SK-N-SH treated with all-trans-retinoic acid at 6 μM for 48 hours (cell line): Measurements from ENCODE around the gene BPTF.
A peak's percentile ranks its signal among the peaks of the same experiment; 100 is the strongest.
"Not testable (repeated sequence)": the region's sequence is repeated elsewhere in the genome, so short reads cannot be mapped to it uniquely, and the experiment has no call there.

Experiments
- ATAC-seq: fragments of 200-7000 bp; cut with Tn5 transposase; 3 replicates; pipeline ENCODE4 v1.9.1; 2020; ENCODE audit warnings: mild to moderate bottlenecking, moderate library complexity
- ARNTL ChIP-seq: fragments of 450-650 bp; formaldehyde crosslinking; IDR thresholded peaks from 2 replicates; pipeline ENCODE4 v1.5.0; 2020; ENCODE audit warnings: low read depth, mild to moderate bottlenecking, moderate library complexity, borderline replicate concordance
- BACH2 ChIP-seq: fragments of 250-450 bp; sonication (Bioruptor Pico); IDR thresholded peaks from 2 replicates; pipeline ENCODE4 v1.9.0; 2021; ENCODE audit warnings: mild to moderate bottlenecking, borderline replicate concordance
- CSDC2 ChIP-seq: fragments of 250-450 bp; sonication (Bioruptor Pico); IDR thresholded peaks from 2 replicates; pipeline ENCODE4 v1.5.0; 2020; ENCODE audit warnings: mild to moderate bottlenecking, moderate library complexity
- ESRRG ChIP-seq: fragments of 250-450 bp; sonication (Bioruptor Pico); IDR thresholded peaks from 2 replicates; pipeline ENCODE4 v1.6.1; 2021; ENCODE audit warnings: mild to moderate bottlenecking
- GLIS3 ChIP-seq: fragments of 250-450 bp; sonication (Bioruptor Pico); IDR thresholded peaks from 2 replicates; pipeline ENCODE4 v1.5.0; 2020; ENCODE audit warnings: mild to moderate bottlenecking, moderate library complexity
- ISL1 ChIP-seq: fragments of 250-450 bp; sonication (Bioruptor Pico); IDR thresholded peaks from 2 replicates; pipeline ENCODE4 v2.1.2; 2022; ENCODE audit warnings: mild to moderate bottlenecking, moderate library complexity
- OSR1 ChIP-seq: fragments of 250-450 bp; sonication (Bioruptor Pico); IDR thresholded peaks from 2 replicates; pipeline ENCODE4 v1.8.0; 2022; ENCODE audit warnings: moderate library complexity, mild to moderate bottlenecking, inconsistent platforms
- SNAI2 ChIP-seq: fragments of 250-450 bp; sonication (Bioruptor Pico); IDR thresholded peaks from 2 replicates; pipeline ENCODE4 v1.5.0; 2020; ENCODE audit warnings: mild to moderate bottlenecking, moderate library complexity
- TCF4 ChIP-seq: fragments of 250-450 bp; sonication (Bioruptor Pico); IDR thresholded peaks from 2 replicates; pipeline ENCODE4 v1.8.0; 2021; ENCODE audit warnings: mild to moderate bottlenecking, moderate library complexity, borderline replicate concordance
- TOX ChIP-seq: fragments of 250-450 bp; sonication (Bioruptor Pico); IDR thresholded peaks from 2 replicates; pipeline ENCODE4 v1.8.0; 2021; ENCODE audit warnings: mild to moderate bottlenecking, moderate library complexity, borderline replicate concordance
- ZC3H10 ChIP-seq: fragments of 250-450 bp; sonication (Bioruptor Pico); IDR thresholded peaks from 2 replicates; pipeline ENCODE4 v1.5.1; 2021; ENCODE audit warnings: mild to moderate bottlenecking, moderate library complexity
- ZFP3 ChIP-seq: fragments of 250-450 bp; sonication (Bioruptor Pico); IDR thresholded peaks from 2 replicates; pipeline ENCODE4 v1.5.0; 2020; ENCODE audit warnings: mild to moderate bottlenecking, moderate library complexity
- ZFP30 ChIP-seq: fragments of 450-650 bp; formaldehyde crosslinking; IDR thresholded peaks from 2 replicates; pipeline ENCODE4 v1.5.0; 2022; ENCODE audit warnings: mild to moderate bottlenecking, moderate library complexity
- ZNF565 ChIP-seq: fragments of 450-650 bp; formaldehyde crosslinking; conservative IDR thresholded peaks from 2 replicates; pipeline ENCODE4 v1.5.0; 2020; ENCODE audit warnings: low read depth, mild to moderate bottlenecking, moderate library complexity
- ZNF70 ChIP-seq: fragments of 450-650 bp; formaldehyde crosslinking; IDR thresholded peaks from 2 replicates; pipeline ENCODE4 v1.5.0; 2020; ENCODE audit warnings: mild to moderate bottlenecking, moderate library complexity
- ZNF8 ChIP-seq: fragments of 450-650 bp; formaldehyde crosslinking; IDR thresholded peaks from 2 replicates; pipeline ENCODE4 v1.5.0; 2020; ENCODE audit warnings: mild to moderate bottlenecking, moderate library complexity
- TF ChIP-seq, protein P1 (sequence below): fragments of 250-450 bp; sonication (Bioruptor Pico); IDR thresholded peaks from 2 replicates; pipeline ENCODE4 v1.8.0; 2020; ENCODE audit warnings: mild to moderate bottlenecking, moderate library complexity, borderline replicate concordance
- TF ChIP-seq, protein P2 (sequence below): fragments of 250-450 bp; sonication (Bioruptor Pico); IDR thresholded peaks from 2 replicates; pipeline ENCODE4 v1.5.1; 2021; ENCODE audit warnings: mild to moderate bottlenecking, moderate library complexity
- TF ChIP-seq, protein P3 (sequence below): fragments of 250-450 bp; sonication (Bioruptor Pico); IDR thresholded peaks from 2 replicates; pipeline ENCODE4 v1.8.0; 2021; ENCODE audit warnings: low read depth, mild to moderate bottlenecking, moderate library complexity, borderline replicate concordance
- TF ChIP-seq, protein P4 (sequence below): fragments of 250-450 bp; sonication (Bioruptor Pico); IDR thresholded peaks from 2 replicates; pipeline ENCODE4 v1.5.0; 2020; ENCODE audit warnings: mild to moderate bottlenecking, moderate library complexity
- TF ChIP-seq, protein P5 (sequence below): fragments of 250-450 bp; sonication (Bioruptor Pico); IDR thresholded peaks from 2 replicates; pipeline ENCODE4 v1.5.1; 2020; ENCODE audit warnings: low read depth, mild to moderate bottlenecking, moderate library complexity

Gene BPTF

DNA sequence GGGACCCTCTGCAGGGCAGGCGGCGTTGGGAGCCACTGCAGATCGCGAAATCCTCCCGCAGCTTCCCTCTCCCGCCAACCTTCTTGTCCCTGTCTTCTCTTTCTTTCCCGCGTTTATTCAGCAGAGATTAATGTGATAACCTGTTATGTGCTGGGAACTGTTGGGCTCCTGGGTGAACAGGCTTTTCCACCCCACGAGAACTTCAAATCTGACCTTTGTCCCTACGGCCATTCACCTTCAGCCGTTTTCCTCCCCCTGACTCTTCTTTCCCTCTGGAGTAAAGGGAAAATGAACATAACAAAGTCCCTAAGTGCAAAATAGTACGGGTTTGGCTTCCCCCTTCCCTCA, 195.1 kb downstream of the BPTF start:
- TF ChIP-seq TCF4 (CRISPR knock-in tag): no peak
- no peak for TF ChIP-seq SNAI2 (CRISPR knock-in tag)
- no peak for TF ChIP-seq GLIS3 (CRISPR knock-in tag)
- no peak for TF ChIP-seq ZNF70 (CRISPR knock-in tag)
- no peak for TF ChIP-seq ZNF8 (CRISPR knock-in tag)
- no peak for TF ChIP-seq BACH2 (CRISPR knock-in tag)
- peak; percentile 1; the same call in 2 of the 3 replicates for ATAC-seq

DNA sequence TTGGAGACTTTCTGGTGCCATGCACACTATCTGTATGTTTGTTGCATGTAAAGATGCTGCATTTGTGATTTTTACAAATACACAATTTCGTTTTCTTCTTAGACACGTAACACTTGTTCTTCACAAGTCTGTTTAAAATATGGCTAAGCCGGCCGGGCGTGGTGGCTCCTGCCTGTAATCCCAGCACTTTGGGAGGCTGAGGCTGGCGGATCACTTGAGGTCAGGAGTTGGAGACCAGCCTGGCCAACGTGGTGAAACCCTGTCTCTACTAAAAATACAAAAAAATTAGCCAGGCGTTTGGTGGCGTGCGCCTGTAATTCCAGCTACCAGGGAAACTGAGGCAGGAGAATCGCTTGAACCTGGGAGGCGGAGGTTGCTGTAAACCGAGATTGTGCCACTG, 195.5 kb downstream of the BPTF start:
- ATAC-seq: not testable (repeated sequence)

DNA sequence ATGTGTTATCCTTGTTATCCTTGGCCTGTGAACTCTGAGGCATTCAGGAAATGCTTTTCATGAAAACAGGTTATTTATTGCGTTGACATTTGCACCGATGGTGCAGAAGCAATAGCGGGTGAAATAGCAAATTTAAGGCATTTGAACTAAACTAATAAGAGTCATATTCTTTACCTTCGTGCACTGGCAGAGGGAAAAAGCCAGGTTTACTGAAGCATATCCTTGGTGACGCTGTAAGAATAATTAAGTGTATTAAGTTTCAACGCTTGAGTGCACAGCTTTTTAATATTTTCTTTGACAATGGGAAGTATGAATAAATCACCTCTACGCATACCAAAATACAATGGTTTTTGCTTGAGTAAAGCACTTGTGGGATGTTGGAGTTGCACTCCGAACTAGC, 196.7 kb downstream of the BPTF start:
- no peak for ATAC-seq
- TF ChIP-seq, protein P1, sequence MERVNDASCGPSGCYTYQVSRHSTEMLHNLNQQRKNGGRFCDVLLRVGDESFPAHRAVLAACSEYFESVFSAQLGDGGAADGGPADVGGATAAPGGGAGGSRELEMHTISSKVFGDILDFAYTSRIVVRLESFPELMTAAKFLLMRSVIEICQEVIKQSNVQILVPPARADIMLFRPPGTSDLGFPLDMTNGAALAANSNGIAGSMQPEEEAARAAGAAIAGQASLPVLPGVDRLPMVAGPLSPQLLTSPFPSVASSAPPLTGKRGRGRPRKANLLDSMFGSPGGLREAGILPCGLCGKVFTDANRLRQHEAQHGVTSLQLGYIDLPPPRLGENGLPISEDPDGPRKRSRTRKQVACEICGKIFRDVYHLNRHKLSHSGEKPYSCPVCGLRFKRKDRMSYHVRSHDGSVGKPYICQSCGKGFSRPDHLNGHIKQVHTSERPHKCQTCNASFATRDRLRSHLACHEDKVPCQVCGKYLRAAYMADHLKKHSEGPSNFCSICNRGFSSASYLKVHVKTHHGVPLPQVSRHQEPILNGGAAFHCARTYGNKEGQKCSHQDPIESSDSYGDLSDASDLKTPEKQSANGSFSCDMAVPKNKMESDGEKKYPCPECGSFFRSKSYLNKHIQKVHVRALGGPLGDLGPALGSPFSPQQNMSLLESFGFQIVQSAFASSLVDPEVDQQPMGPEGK (CRISPR knock-in tag): no peak
- TF ChIP-seq TOX (CRISPR knock-in tag): no peak
- no peak for TF ChIP-seq ZFP3 (CRISPR knock-in tag)
- TF ChIP-seq, protein P2, sequence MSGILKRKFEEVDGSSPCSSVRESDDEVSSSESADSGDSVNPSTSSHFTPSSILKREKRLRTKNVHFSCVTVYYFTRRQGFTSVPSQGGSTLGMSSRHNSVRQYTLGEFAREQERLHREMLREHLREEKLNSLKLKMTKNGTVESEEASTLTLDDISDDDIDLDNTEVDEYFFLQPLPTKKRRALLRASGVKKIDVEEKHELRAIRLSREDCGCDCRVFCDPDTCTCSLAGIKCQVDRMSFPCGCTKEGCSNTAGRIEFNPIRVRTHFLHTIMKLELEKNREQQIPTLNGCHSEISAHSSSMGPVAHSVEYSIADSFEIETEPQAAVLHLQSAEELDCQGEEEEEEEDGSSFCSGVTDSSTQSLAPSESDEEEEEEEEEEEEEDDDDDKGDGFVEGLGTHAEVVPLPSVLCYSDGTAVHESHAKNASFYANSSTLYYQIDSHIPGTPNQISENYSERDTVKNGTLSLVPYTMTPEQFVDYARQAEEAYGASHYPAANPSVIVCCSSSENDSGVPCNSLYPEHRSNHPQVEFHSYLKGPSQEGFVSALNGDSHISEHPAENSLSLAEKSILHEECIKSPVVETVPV: no peak
- TF ChIP-seq CSDC2 (CRISPR knock-in tag): no peak
- no peak for TF ChIP-seq ZC3H10 (CRISPR knock-in tag)
- TF ChIP-seq ISL1: no peak
- TF ChIP-seq, protein P3, sequence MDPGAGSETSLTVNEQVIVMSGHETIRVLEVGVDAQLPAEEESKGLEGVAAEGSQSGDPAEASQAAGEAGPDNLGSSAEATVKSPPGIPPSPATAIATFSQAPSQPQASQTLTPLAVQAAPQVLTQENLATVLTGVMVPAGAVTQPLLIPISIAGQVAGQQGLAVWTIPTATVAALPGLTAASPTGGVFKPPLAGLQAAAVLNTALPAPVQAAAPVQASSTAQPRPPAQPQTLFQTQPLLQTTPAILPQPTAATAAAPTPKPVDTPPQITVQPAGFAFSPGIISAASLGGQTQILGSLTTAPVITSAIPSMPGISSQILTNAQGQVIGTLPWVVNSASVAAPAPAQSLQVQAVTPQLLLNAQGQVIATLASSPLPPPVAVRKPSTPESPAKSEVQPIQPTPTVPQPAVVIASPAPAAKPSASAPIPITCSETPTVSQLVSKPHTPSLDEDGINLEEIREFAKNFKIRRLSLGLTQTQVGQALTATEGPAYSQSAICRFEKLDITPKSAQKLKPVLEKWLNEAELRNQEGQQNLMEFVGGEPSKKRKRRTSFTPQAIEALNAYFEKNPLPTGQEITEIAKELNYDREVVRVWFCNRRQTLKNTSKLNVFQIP (CRISPR knock-in tag): no peak
- no peak for TF ChIP-seq BACH2 (CRISPR knock-in tag)
- TF ChIP-seq ZFP30 (CRISPR knock-in tag): no peak
- TF ChIP-seq ZNF70 (CRISPR knock-in tag): no peak
- TF ChIP-seq TCF4 (CRISPR knock-in tag): no peak
- TF ChIP-seq ZNF8 (CRISPR knock-in tag): no peak
- no peak for TF ChIP-seq ZNF565 (CRISPR knock-in tag)
- TF ChIP-seq ARNTL (CRISPR knock-in tag): no peak
- TF ChIP-seq, all 23 proteins: peak for 0

DNA sequence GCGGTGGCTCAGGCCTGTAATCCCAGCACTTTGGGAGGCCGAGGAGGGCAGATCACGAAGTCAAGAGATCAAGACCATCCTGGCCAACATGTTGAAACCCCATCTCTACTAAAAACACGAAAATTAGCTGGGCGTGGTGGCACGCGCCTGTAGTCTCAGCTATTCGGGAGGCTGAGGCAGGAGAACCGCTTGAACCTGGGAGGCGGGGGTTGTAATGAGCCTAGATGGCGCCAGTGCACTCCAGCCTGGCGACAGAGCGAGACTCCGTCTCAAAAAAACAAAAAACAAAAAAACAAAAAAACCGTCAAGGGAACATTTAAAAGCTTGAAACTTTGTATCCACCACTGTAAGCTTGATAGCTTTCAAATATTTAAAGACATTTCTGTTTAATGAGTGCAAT, 197.2 kb downstream of the BPTF start:
- ATAC-seq: not testable (repeated sequence)

DNA sequence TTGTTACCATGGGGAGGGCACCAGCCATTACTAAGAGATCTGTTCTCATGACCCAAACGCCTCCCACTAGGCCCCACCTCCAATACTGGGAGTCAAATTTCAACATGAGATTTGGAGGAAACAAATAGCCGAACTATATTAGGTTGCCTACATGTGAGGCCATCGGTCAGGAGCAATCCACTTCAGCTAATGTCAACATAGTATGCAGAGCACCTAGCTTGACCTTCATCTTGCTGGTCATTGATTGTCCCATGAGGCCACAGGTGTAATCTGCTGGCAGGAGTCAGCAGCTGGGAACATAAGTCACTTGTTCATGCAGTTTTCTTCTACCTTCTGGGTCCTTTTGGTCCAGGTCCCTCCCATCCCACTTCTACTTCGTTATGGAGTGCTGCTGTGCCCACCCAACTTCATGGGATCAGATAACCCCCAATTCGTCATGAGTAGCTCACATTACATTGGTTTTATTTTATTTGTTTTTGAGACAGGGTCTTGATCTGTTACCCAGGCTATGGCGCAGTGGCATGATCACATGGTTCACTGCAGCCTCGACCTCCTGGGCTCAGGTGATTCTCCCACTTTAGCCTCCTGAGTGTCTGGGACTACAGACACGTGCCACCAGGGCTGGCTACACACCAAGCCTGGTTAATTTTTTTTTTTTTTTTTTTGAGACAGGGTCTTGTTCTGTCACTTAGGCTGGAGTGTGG, 204.4 kb downstream of the BPTF start:
- no peak for ATAC-seq
- TF ChIP-seq BACH2 (CRISPR knock-in tag) (no peak), ZC3H10 (CRISPR knock-in tag) (no peak), ZNF8 (CRISPR knock-in tag) (no peak), TOX (CRISPR knock-in tag) (no peak), ZFP30 (CRISPR knock-in tag) (no peak), ISL1 (no peak), ESRRG (CRISPR knock-in tag) (no peak), CSDC2 (CRISPR knock-in tag) (no peak), TCF4 (CRISPR knock-in tag) (no peak), OSR1 (no peak), SNAI2 (CRISPR knock-in tag) (no peak)
- TF ChIP-seq, protein P4, sequence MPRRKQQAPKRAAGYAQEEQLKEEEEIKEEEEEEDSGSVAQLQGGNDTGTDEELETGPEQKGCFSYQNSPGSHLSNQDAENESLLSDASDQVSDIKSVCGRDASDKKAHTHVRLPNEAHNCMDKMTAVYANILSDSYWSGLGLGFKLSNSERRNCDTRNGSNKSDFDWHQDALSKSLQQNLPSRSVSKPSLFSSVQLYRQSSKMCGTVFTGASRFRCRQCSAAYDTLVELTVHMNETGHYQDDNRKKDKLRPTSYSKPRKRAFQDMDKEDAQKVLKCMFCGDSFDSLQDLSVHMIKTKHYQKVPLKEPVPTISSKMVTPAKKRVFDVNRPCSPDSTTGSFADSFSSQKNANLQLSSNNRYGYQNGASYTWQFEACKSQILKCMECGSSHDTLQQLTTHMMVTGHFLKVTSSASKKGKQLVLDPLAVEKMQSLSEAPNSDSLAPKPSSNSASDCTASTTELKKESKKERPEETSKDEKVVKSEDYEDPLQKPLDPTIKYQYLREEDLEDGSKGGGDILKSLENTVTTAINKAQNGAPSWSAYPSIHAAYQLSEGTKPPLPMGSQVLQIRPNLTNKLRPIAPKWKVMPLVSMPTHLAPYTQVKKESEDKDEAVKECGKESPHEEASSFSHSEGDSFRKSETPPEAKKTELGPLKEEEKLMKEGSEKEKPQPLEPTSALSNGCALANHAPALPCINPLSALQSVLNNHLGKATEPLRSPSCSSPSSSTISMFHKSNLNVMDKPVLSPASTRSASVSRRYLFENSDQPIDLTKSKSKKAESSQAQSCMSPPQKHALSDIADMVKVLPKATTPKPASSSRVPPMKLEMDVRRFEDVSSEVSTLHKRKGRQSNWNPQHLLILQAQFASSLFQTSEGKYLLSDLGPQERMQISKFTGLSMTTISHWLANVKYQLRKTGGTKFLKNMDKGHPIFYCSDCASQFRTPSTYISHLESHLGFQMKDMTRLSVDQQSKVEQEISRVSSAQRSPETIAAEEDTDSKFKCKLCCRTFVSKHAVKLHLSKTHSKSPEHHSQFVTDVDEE (CRISPR knock-in tag): no peak
- TF ChIP-seq, protein P2: no peak
- TF ChIP-seq, protein P5, sequence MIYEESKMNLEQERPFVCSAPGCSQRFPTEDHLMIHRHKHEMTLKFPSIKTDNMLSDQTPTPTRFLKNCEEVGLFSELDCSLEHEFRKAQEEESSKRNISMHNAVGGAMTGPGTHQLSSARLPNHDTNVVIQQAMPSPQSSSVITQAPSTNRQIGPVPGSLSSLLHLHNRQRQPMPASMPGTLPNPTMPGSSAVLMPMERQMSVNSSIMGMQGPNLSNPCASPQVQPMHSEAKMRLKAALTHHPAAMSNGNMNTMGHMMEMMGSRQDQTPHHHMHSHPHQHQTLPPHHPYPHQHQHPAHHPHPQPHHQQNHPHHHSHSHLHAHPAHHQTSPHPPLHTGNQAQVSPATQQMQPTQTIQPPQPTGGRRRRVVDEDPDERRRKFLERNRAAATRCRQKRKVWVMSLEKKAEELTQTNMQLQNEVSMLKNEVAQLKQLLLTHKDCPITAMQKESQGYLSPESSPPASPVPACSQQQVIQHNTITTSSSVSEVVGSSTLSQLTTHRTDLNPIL (CRISPR knock-in tag): no peak
